Cardiac fibroblast (primary cell): Measurements from ENCODE around the gene SCAI.
A peak's percentile ranks its signal among the peaks of the same experiment; 100 is the strongest.
"Not testable (repeated sequence)": the region's sequence is repeated elsewhere in the genome, so short reads cannot be mapped to it uniquely, and the experiment has no call there.

Experiments
- DNase-seq, 2 donors: peaks; one replicate each; pipeline versions ENCODE4 v3.0.0 to v3.0.0-alpha.2; 2010; ENCODE audit warnings: low read depth in 2 of 2
- H3K4me3 ChIP-seq, 2 donors: replicated peaks in 1 of 2; 1 replicate in 1 of 2; 2 replicates in 1 of 2; pipeline ENCODE4 v1.5.1; 2011; ENCODE audit warnings: low read depth in 2 of 2, low read length in 2 of 2, mild to moderate bottlenecking in 2 of 2, moderate library complexity in 1 of 2
- TF ChIP-seq, protein P1 (sequence below): IDR thresholded peaks from one replicate; pipeline ENCODE4 v1.5.1; 2011; ENCODE audit warnings: low read depth, mild to moderate bottlenecking, low read length, inconsistent platforms

Gene SCAI

DNA sequence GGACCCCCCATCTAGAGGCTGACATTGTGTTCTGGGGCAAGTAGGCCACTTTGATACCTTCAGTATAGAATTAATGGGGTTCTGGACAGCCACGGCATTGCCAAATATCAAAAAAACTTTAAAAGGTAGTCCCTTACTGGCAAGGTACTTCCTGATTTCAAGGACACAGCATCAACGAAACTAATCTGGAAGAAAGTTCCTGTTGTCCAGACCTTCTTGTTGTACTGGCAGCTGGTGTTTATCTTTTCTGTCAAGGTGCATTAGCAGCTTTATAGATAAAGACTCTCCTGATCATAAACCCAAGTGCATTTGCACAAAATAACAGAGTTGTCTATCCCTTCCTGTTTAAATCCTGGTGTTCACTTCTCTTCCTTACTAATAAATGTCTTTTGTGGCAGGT is 178.7 kb downstream of the SCAI start:
- TF ChIP-seq, protein P1, sequence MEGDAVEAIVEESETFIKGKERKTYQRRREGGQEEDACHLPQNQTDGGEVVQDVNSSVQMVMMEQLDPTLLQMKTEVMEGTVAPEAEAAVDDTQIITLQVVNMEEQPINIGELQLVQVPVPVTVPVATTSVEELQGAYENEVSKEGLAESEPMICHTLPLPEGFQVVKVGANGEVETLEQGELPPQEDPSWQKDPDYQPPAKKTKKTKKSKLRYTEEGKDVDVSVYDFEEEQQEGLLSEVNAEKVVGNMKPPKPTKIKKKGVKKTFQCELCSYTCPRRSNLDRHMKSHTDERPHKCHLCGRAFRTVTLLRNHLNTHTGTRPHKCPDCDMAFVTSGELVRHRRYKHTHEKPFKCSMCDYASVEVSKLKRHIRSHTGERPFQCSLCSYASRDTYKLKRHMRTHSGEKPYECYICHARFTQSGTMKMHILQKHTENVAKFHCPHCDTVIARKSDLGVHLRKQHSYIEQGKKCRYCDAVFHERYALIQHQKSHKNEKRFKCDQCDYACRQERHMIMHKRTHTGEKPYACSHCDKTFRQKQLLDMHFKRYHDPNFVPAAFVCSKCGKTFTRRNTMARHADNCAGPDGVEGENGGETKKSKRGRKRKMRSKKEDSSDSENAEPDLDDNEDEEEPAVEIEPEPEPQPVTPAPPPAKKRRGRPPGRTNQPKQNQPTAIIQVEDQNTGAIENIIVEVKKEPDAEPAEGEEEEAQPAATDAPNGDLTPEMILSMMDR = no peak
- no peak for DNase-seq
- H3K4me3 ChIP-seq = no peak overlapping the region

DNA sequence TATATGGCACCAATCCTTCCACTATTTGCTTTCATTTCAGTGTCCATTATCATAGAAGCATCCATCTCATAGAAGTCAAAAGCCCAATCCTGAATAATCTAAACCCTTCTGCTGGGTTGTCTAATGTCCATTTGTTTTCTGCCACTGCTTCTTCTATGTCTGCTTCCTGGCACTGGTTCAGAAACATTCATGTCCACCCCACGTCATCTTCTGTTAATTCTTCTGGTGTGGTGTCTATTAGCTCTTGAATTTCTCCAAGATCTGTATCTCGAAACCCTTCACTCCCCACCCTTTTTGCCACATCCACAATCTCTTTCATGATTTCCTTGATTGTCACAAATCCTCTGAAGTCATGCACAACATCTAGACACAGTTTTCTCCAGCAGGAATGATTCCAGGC is 179.3 kb downstream of the SCAI start:
- no peak overlapping the region for H3K4me3 ChIP-seq
- DNase-seq = no peak
- TF ChIP-seq, protein P1 = no peak

DNA sequence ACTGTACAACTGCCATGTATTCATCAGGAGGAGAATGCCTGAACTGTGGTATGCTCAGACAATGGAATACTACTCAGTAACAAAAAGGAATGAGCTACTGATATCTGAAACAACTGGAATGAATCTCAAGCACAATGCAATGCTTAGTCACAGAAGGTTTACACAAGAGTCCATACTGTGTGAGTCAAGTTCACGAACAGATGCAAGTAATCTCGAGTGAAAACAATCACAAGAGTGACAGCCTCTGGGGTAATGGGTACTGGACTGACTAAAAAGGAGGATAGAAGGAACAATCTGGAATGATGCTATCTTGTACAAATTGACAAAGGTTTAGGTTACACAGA is 182.9 kb downstream of the SCAI start:
- TF ChIP-seq, protein P1 = no peak
- peak in 1 of 2 donors; percentile 70 for DNase-seq
- H3K4me3 ChIP-seq = no peak overlapping the region

DNA sequence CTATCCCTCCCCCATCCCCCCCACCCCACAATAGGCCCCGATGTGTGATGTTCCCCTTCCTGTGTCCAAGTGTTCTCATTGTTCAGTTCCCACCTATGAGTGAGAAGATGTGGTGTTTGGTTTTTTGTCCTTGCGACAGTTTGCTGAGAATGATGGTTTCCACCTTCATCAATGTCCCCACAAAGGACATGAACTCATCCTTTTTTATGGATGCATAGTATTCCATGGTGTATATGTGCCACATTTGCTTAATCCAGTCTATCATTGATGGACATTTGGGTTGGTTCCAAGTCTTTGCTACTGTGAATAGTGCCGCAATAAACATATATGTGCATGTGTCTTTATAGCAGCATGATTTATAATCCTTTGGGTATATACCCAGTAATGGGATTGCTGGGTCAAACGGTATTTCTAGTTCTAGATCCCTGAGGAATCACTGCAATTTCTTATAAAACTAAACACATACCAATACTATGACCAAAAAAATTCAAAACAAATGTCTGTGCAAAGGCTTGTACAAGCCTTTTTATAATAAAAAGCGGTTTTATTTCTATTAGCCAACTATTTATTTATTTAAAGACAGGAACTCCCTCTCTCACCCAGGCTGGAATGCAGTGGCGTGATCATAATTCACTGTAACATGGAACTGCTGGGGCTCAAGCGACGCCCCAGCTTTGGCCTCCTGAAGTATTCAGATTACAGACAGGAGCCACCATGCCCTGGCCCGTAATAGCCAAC is 183.5 kb downstream of the SCAI start:
- H3K4me3 ChIP-seq, DNase-seq: not testable (repeated sequence)

DNA sequence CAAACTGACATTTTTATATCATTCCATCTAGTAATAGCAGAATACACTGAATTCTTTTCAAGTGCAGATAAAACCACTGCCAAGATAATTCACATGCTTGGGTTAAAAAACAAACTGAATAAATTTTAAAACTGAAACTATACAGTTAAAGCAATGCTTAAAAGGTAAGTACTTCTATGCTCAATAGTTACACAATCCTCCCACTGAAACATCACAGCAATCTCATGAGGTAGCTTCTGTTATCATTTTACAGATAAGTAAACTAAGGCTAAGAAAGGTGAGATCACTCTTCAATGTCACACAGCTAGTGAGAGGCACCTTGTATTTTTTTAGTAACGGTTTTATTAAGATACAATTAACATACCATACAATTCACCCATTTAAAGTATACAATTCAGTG is 189.1 kb downstream of the SCAI start:
- no peak overlapping the region for H3K4me3 ChIP-seq
- TF ChIP-seq, protein P1 = no peak
- DNase-seq = no peak

DNA sequence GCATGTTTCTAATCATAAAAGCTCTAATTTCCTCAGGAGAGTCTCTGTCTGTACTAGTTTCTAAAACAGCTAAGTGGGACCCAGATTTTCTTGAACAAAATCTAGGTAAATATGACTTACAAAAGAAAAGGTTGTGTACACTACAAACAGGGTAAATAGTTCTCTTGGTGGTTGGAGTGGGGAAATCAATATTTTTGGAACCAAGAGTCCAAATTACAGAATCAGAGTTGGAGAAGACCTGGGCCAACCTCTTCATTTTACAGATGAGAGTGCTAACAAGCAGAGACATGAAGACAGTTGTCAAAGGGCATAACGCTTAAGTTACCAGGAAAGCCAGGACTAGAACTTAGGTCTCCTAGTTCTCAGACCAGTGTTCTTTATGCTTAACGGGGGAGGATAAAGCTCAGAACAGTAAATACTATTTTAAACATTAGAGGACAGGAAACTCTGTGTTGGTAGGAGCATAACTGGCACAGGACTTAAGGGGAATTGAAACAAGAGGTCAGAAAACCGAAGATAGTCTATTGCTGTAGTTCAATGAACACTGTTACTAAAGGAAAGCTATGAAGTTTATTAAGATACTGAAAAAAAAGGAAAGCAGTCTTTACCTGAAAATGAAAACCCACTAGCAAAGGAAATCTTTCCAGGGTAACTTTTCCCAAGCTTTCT is 193.1 kb downstream of the SCAI start:
- TF ChIP-seq, protein P1 = no peak
- no peak for DNase-seq
- H3K4me3 ChIP-seq = no peak overlapping the region

DNA sequence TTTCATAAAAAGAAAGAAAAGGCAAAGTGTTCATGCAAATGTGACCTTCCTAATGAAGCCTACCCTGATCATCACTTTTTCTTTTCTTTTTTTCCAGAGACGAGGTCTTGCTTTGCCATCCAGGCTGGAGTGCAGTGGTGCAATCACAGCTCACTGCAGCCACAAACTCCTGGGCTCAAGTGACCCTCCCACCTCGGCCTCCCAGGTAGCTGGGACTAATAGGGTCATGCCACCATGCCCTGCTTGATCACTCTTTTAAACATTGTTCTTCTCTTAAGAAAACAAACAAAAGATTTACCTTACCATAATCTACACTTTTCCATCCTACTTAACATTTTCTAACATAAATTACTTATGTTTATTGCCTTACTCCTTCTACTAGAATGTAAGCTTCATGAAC is 193.9 kb downstream of the SCAI start:
- no peak overlapping the region for H3K4me3 ChIP-seq
- TF ChIP-seq, protein P1 = no peak
- DNase-seq = no peak
